Kidney epithelial cell (primary cell): ENCODE results near the gene KLHL1. TPM values are rescaled to one million over a fixed set of nuclear protein-coding genes. Genes with fewer than 3 reads are reported as not detected.

Experiments
- DNase-seq: peaks from one replicate; pipeline ENCODE4 v3.0.0-alpha.2; 2010; ENCODE audit warnings: low read depth
- H3K27me3 ChIP-seq: 2 replicates; pipeline ENCODE4 v1.6.0; 2011; ENCODE audit warnings: low read length; ENCODE audit not compliant: control insufficient read depth, insufficient read depth
- H3K36me3 ChIP-seq: 2 replicates; pipeline ENCODE4 v1.5.1; 2011; ENCODE audit warnings: low read length; ENCODE audit not compliant: control insufficient read depth, insufficient read depth
- H3K4me3 ChIP-seq: 2 replicates; pipeline ENCODE4 v1.5.1; 2011; ENCODE audit warnings: low read depth, mild to moderate bottlenecking, control low read depth, low read length
- CTCF ChIP-seq: IDR thresholded peaks from 2 replicates; pipeline ENCODE4 v1.5.1; 2011; ENCODE audit warnings: mild to moderate bottlenecking, moderate library complexity, low read length, control low read depth, inconsistent platforms; ENCODE audit not compliant: insufficient read depth, poor library complexity, severe bottlenecking
- total RNA-seq: library from RNA; depleted of rRNA; stranded (reverse); fragments of >200 nt; gene quantifications from 2 replicates; pipeline ENCODE4 v1.2.3, GENCODE V29; 2015

KLHL1 gene
- total RNA-seq, 1 donor from 2014 or later, result not detected

- no peak for TF ChIP-seq CTCF
- no peaks in the 10 kb centered on the region for H3K27me3 ChIP-seq
Measured at GRCh38 chr13:69872321-69873047, 235.8 kb downstream of the KLHL1 start.

DNA sequence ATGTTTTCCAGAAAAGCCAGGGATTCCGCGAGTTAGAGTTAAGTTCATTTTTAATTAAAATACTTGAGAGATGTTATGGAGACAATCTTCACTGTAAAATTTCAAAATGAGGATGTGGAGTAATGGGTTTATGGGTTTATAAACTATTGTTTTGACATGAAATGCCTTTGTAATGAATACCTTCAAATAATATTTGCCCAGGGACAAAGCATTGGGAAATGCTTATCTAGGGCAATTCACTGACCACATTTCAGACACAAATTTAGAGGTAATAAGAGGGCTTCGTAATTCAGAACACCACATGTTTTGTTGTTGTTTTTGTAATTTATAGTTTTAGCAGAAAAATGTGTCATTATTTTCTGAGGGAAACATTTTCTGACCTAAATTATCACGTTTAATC lies 241.7 kb downstream of the KLHL1 start:
- no peaks in the 10 kb centered on the region for H3K36me3 ChIP-seq
- no peak for TF ChIP-seq CTCF
- H3K27me3 ChIP-seq, result no peaks in the 10 kb centered on the region
- DNase-seq, result no peak
- H3K4me3 ChIP-seq, result no peak overlapping the region

More at GRCh38 chr13:69872321-69873047, 235.8 kb downstream of the KLHL1 start:
- Histone ChIP-seq H3K4me3 (no peak overlapping the region), H3K36me3 (no peaks in the 10 kb centered on the region)
- DNase-seq, result no peak

DNA sequence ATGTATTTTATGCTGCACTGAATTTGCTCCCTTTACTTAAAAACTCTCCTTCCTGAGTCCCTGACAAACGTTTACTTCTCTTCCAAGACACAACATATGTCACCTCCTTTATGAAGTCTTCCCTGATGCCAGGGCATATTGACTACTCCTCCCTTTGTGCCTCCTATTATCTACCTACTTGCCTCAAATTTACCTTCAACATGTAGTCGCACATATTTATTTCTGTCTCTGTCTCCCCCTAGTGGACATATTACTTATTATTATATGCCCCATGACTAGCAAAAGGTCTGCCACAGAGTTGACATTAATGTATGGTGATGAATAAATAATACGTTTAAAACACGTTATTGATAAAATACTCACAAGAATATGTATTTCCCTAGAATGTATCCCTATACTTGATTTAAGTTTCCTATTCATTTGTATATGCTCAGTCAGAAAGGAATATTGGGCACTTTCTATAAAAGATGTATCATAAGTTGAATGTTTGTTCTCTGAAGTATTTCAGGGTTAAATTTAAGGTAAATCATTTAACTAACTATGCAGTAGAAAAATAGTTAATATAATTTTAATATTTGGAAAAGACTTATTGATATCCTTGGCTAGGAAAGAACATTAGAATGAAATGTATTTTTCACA lies 250.9 kb downstream of the KLHL1 start:
- H3K27me3 ChIP-seq, result no peaks in the 10 kb centered on the region
- DNase-seq, result peak; percentile 28
- no peaks in the 10 kb centered on the region for H3K36me3 ChIP-seq
- TF ChIP-seq CTCF, result peak; percentile 44
- no peak overlapping the region for H3K4me3 ChIP-seq

GRCh38 chr13:69856331-69856730 lies 251.9 kb downstream of the KLHL1 start:
- peak; percentile 68 for DNase-seq
- Histone ChIP-seq H3K36me3 (no peaks in the 10 kb centered on the region), H3K4me3 (no peak overlapping the region), H3K27me3 (no peaks in the 10 kb centered on the region)
- TF ChIP-seq CTCF, result no peak

DNA sequence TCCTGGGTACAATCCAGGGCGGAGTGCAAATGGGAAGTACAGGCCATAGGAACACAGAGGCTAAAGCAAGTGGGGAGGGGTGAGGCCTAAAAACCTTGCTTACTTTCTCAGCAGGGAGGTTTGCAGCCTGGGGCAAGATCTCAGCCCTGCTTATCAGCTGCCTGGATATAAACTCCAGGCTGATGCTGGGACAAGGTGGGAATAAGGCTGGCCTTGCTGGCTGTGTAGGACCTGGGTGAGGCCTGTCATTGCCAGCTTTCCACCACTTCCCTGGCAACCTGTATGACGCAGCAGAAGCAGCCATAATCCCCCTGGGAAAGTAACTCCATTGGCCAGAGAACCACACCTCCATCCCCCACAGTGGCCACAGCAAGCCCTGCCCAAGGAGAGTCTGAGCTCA lies 279.7 kb downstream of the KLHL1 start:
- DNase-seq, result no peak
- Histone ChIP-seq H3K27me3 (no peaks in the 10 kb centered on the region), H3K36me3 (no peaks in the 10 kb centered on the region), H3K4me3 (no peak overlapping the region)
- TF ChIP-seq CTCF, result no peak
